Stimulated activated CD8-positive, alpha-beta memory T cell treated with anti-CD3 and anti-CD28 coated beads, Interleukin-4, amount 100 ng/mL, for 24 hours (primary cell): ENCODE measurements around the gene CHST15.

Source experiments
- DNase-seq: peaks from one replicate; pipeline ENCODE4 v3.0.0-alpha.2; 2020; ENCODE audit warnings: low read depth

Gene CHST15

DNA sequence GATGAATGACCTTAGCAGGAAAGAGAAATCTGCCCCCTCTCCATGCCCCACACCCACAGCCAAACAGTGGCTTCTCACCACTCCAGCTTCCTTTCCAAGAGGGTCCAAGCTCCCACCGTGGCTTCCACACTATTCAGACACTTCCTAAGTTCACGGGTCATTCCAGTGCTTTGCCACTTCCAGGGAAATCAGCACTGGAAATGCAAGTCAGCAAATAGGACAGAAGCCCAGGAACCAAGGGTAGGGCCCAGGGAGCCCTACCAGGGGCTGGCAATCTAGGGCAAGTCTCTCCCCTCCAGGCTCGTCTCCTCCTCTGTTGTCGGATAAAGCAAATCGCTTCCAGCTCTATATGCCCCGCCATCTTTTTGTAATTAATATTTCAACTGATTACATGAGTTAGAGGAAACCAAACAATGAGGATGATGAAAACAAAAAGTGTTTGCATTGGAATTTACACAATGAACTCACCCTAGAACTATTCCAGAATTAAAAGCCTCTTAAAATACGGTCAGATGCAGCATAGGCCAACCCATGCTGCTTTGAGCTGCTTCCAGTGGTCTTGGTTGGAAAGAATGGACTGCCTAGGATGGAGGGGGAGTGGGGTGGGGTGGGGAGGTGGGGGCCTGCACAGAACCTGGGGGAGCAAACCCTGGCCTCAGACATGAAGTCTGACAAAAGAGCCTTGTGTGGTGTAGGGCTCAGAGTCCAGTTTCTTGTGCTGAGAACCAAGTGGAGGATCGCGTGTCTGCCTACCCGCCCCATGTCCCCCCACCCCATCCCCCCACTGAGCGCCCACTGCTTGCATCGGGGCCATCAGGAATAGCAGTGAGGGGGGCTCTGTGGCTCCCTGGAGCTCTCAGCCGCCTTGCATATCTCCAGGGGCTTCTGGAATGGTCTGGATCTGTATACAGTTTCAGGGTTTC, 127.2 kb downstream of the CHST15 start:
- no peak for DNase-seq

DNA sequence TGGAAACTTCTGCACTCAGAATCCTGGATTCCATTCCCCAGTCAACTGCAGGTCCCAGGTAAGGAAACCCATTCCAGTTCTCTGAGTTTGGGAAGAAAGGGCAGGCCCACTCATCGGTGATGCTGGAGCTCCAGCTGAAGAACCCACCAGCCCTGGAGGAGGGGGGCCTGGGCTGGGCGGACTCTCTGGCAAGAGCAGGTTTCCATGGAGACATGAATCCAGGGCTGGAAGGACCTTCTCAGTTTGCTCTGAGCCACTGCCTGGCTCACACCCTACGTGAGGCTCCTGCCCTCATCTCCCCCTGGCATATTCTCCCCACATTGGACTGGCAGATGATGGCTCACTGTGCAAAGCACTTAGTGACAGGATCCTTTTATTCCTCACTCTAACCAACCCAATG, 128.4 kb downstream of the CHST15 start:
- DNase-seq = no peak

DNA sequence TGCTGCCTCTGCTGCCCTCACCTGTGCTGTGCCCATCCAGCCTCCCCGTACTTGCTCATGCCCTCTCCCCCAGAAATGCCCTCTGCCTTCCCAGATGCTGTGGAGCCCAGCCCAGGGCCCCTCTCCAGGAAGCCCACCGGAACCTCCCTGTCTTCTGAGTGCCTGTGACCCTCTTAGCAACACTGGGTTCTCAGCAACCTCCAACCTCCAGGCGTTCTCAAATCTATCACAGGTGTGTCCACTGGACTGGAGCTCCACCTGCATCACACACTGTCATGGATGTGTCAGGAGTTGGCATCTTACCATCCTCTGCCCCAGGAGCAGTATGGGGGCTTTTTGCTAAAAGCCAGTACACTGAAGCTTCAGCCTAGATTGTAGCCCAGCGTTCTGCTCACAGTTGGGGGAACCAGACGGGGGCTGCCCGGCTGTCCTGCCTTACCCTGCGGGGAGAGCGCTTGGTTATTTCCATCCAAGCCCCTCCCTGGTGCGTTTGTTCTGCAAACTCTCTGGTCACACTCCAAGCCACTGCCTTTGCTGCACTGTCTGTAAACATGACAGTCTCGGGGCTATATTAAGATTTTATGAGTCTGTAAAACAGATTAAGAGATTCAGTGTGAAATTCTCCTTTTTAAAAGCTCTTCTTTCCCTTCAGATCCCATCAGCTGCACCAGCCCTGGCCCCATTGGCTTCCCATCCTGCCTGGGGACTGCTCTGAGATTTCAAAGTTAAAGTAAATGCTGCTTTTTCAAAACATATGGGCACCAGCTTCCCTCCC, 130.5 kb downstream of the CHST15 start:
- no peak for DNase-seq

DNA sequence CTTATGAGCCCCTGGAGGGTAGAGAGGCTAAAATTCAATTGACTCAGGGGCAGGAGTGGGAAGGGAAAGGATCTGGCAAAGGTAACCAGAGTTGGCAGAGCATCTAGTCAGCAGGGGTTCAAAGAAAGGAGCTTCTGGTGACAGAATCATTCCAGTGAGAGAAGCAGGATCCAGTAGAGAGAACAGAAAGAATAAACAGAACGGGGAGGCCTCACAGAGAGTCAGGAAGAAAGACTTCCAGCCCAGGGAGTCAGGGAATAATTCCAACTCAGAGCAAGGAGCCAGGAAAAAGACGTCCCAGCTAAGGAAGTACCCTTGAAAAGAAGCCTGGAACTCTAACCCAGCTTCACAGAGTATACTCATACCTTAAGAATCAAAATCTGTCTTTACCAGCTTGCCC, 135.2 kb downstream of the CHST15 start:
- DNase-seq = no peak
